SK-N-SH treated with all-trans-retinoic acid at 6 μM for 48 hours (cell line): ENCODE measurements around the gene FUNDC1.

Experiments
- ATAC-seq: fragments of 200-7000 bp; cut with Tn5 transposase; 3 replicates; pipeline ENCODE4 v1.9.1; 2020; ENCODE audit warnings: mild to moderate bottlenecking, moderate library complexity
- BACH2 ChIP-seq: fragments of 250-450 bp; sonication (Bioruptor Pico); IDR thresholded peaks from 2 replicates; pipeline ENCODE4 v1.9.0; 2021; ENCODE audit warnings: mild to moderate bottlenecking, borderline replicate concordance
- CSDC2 ChIP-seq: fragments of 250-450 bp; sonication (Bioruptor Pico); IDR thresholded peaks from 2 replicates; pipeline ENCODE4 v1.5.0; 2020; ENCODE audit warnings: mild to moderate bottlenecking, moderate library complexity
- CSRNP3 ChIP-seq: fragments of 250-450 bp; sonication (Bioruptor Pico); IDR thresholded peaks from 2 replicates; pipeline ENCODE4 v1.5.1; 2021; ENCODE audit warnings: mild to moderate bottlenecking, moderate library complexity
- GLIS3 ChIP-seq: fragments of 250-450 bp; sonication (Bioruptor Pico); IDR thresholded peaks from 2 replicates; pipeline ENCODE4 v1.5.0; 2020; ENCODE audit warnings: mild to moderate bottlenecking, moderate library complexity
- ISL1 ChIP-seq: fragments of 250-450 bp; sonication (Bioruptor Pico); IDR thresholded peaks from 2 replicates; pipeline ENCODE4 v2.1.2; 2022; ENCODE audit warnings: mild to moderate bottlenecking, moderate library complexity
- OSR1 ChIP-seq: fragments of 250-450 bp; sonication (Bioruptor Pico); IDR thresholded peaks from 2 replicates; pipeline ENCODE4 v1.8.0; 2022; ENCODE audit warnings: moderate library complexity, mild to moderate bottlenecking, inconsistent platforms
- PATZ1 ChIP-seq: fragments of 250-450 bp; sonication (Bioruptor Pico); IDR thresholded peaks from 2 replicates; pipeline ENCODE4 v1.8.0; 2020; ENCODE audit warnings: mild to moderate bottlenecking, moderate library complexity, borderline replicate concordance
- PPARA ChIP-seq: fragments of 250-450 bp; sonication (Bioruptor Pico); IDR thresholded peaks from 2 replicates; pipeline ENCODE4 v1.5.0; 2020; ENCODE audit warnings: mild to moderate bottlenecking, borderline replicate concordance
- RARB ChIP-seq: fragments of 250-450 bp; sonication (Bioruptor Pico); IDR thresholded peaks from 2 replicates; pipeline ENCODE4 v1.8.0; 2021; ENCODE audit warnings: mild to moderate bottlenecking, moderate library complexity
- SNAI2 ChIP-seq: fragments of 250-450 bp; sonication (Bioruptor Pico); IDR thresholded peaks from 2 replicates; pipeline ENCODE4 v1.5.0; 2020; ENCODE audit warnings: mild to moderate bottlenecking, moderate library complexity
- TCF4 ChIP-seq: fragments of 250-450 bp; sonication (Bioruptor Pico); IDR thresholded peaks from 2 replicates; pipeline ENCODE4 v1.8.0; 2021; ENCODE audit warnings: mild to moderate bottlenecking, moderate library complexity, borderline replicate concordance
- ZC3H10 ChIP-seq: fragments of 250-450 bp; sonication (Bioruptor Pico); IDR thresholded peaks from 2 replicates; pipeline ENCODE4 v1.5.1; 2021; ENCODE audit warnings: mild to moderate bottlenecking, moderate library complexity
- ZFP3 ChIP-seq: fragments of 250-450 bp; sonication (Bioruptor Pico); IDR thresholded peaks from 2 replicates; pipeline ENCODE4 v1.5.0; 2020; ENCODE audit warnings: mild to moderate bottlenecking, moderate library complexity
- ZFP30 ChIP-seq: fragments of 450-650 bp; formaldehyde crosslinking; IDR thresholded peaks from 2 replicates; pipeline ENCODE4 v1.5.0; 2022; ENCODE audit warnings: mild to moderate bottlenecking, moderate library complexity
- ZNF565 ChIP-seq: fragments of 450-650 bp; formaldehyde crosslinking; conservative IDR thresholded peaks from 2 replicates; pipeline ENCODE4 v1.5.0; 2020; ENCODE audit warnings: low read depth, mild to moderate bottlenecking, moderate library complexity
- ZNF70 ChIP-seq: fragments of 450-650 bp; formaldehyde crosslinking; IDR thresholded peaks from 2 replicates; pipeline ENCODE4 v1.5.0; 2020; ENCODE audit warnings: mild to moderate bottlenecking, moderate library complexity
- ZNF8 ChIP-seq: fragments of 450-650 bp; formaldehyde crosslinking; IDR thresholded peaks from 2 replicates; pipeline ENCODE4 v1.5.0; 2020; ENCODE audit warnings: mild to moderate bottlenecking, moderate library complexity
- TF ChIP-seq, protein P1 (sequence below): fragments of 250-450 bp; sonication (Bioruptor Pico); IDR thresholded peaks from 2 replicates; pipeline ENCODE4 v1.8.0; 2021; ENCODE audit warnings: low read depth, mild to moderate bottlenecking, moderate library complexity, borderline replicate concordance
- TF ChIP-seq, protein P2 (sequence below): fragments of 250-450 bp; sonication (Bioruptor Pico); IDR thresholded peaks from 2 replicates; pipeline ENCODE4 v1.5.0; 2020; ENCODE audit warnings: mild to moderate bottlenecking, moderate library complexity

The FUNDC1 gene

GRCh38 chrX:44489515-44489914 is 53.1 kb downstream of the FUNDC1 start:
- TF ChIP-seq ZNF70 (CRISPR knock-in tag) (no peak), RARB (no peak), OSR1 (CRISPR knock-in tag) (no peak), SNAI2 (no peak), TCF4 (CRISPR knock-in tag) (no peak), PATZ1 (CRISPR knock-in tag) (no peak), PPARA (CRISPR knock-in tag) (no peak), ZNF565 (no peak), ISL1 (CRISPR knock-in tag) (no peak), ZFP3 (no peak), ZNF8 (no peak)
- TF ChIP-seq, protein P1, sequence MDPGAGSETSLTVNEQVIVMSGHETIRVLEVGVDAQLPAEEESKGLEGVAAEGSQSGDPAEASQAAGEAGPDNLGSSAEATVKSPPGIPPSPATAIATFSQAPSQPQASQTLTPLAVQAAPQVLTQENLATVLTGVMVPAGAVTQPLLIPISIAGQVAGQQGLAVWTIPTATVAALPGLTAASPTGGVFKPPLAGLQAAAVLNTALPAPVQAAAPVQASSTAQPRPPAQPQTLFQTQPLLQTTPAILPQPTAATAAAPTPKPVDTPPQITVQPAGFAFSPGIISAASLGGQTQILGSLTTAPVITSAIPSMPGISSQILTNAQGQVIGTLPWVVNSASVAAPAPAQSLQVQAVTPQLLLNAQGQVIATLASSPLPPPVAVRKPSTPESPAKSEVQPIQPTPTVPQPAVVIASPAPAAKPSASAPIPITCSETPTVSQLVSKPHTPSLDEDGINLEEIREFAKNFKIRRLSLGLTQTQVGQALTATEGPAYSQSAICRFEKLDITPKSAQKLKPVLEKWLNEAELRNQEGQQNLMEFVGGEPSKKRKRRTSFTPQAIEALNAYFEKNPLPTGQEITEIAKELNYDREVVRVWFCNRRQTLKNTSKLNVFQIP (CRISPR knock-in tag): no peak
- ATAC-seq: no peak

- ATAC-seq: no peak
- no peak for TF ChIP-seq OSR1 (CRISPR knock-in tag)
- no peak for TF ChIP-seq ZC3H10 (CRISPR knock-in tag)
- TF ChIP-seq TCF4 (CRISPR knock-in tag): no peak
- TF ChIP-seq, protein P2, sequence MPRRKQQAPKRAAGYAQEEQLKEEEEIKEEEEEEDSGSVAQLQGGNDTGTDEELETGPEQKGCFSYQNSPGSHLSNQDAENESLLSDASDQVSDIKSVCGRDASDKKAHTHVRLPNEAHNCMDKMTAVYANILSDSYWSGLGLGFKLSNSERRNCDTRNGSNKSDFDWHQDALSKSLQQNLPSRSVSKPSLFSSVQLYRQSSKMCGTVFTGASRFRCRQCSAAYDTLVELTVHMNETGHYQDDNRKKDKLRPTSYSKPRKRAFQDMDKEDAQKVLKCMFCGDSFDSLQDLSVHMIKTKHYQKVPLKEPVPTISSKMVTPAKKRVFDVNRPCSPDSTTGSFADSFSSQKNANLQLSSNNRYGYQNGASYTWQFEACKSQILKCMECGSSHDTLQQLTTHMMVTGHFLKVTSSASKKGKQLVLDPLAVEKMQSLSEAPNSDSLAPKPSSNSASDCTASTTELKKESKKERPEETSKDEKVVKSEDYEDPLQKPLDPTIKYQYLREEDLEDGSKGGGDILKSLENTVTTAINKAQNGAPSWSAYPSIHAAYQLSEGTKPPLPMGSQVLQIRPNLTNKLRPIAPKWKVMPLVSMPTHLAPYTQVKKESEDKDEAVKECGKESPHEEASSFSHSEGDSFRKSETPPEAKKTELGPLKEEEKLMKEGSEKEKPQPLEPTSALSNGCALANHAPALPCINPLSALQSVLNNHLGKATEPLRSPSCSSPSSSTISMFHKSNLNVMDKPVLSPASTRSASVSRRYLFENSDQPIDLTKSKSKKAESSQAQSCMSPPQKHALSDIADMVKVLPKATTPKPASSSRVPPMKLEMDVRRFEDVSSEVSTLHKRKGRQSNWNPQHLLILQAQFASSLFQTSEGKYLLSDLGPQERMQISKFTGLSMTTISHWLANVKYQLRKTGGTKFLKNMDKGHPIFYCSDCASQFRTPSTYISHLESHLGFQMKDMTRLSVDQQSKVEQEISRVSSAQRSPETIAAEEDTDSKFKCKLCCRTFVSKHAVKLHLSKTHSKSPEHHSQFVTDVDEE (CRISPR knock-in tag): no peak
- no peak for TF ChIP-seq GLIS3 (CRISPR knock-in tag)
- TF ChIP-seq, protein P1 (CRISPR knock-in tag): no peak
- TF ChIP-seq ZNF8: no peak
- TF ChIP-seq ZNF565: no peak
- no peak for TF ChIP-seq ZFP30 (CRISPR knock-in tag)
- TF ChIP-seq RARB: no peak
- TF ChIP-seq BACH2 (CRISPR knock-in tag): no peak
- no peak for TF ChIP-seq CSRNP3 (CRISPR knock-in tag)
- no peak for TF ChIP-seq PPARA (CRISPR knock-in tag)
- TF ChIP-seq ZNF70 (CRISPR knock-in tag): no peak
- TF ChIP-seq SNAI2: no peak
- no peak for TF ChIP-seq ISL1 (CRISPR knock-in tag)
Observed at GRCh38 chrX:44484607-44485146, 58.0 kb downstream of the FUNDC1 start.

DNA sequence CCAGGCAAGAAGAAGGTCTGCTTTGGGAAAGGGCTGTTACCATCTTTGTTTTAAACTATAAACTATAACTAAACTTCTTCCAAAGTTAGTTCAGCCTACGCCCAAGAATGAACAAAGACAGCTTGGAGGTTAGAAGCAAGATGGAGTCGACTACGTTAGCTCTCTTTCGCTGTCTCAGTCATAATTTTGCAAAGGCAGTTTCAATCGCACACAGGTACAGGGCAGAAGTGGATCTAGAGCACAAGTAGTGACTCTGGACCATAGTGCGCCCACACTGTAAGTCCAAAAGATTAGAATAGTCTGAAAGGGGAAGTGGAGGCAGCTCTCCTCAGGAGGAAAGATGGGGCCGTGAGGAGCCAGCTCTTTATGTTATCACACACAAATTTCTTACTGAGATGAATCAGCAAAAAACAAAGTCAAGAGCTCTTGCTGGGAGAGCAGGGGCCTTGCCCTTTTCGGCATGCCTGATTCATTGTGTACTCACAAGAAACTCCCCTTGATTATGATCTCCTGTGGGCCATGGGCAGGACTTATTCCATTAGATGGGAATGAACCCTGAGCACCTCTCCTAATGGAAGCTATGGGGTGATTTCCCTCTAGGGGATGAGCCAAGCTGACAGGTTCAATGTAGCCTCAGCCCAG is 58.6 kb downstream of the FUNDC1 start:
- no peak for ATAC-seq
- TF ChIP-seq, protein P1 (CRISPR knock-in tag): no peak
- TF ChIP-seq ZC3H10 (CRISPR knock-in tag) (no peak), OSR1 (CRISPR knock-in tag) (no peak), PPARA (CRISPR knock-in tag) (no peak), ZNF8 (no peak), CSDC2 (CRISPR knock-in tag) (no peak), RARB (no peak)
- TF ChIP-seq, all 23 proteins: peak for 0
